CD8-positive, alpha-beta memory T cell (primary cell): ENCODE data around the gene MIB1. TPM values are rescaled to one million over a fixed set of nuclear protein-coding genes. Genes with fewer than 3 reads are reported as not detected.
"Not testable (repeated sequence)": the region's sequence is repeated elsewhere in the genome, so short reads cannot be mapped to it uniquely, and the experiment has no call there.

Source experiments
- CTCF ChIA-PET: fragments of 350-600 bp; sonication (Branson Sonifier 250); formaldehyde crosslinking; loops from one replicate; lab custom pipeline; 2021; ENCODE audit warnings: antibody characterized with exemption; lab: Charles Lee
- POLR2A ChIA-PET: fragments of 350-600 bp; sonication (Branson Sonifier 250); formaldehyde crosslinking; loops from one replicate; lab custom pipeline; 2021; ENCODE audit warnings: antibody characterized with exemption; lab: Charles Lee
- DNase-seq, 5 donors: peaks; one replicate each; pipeline versions ENCODE4 v3.0.0 to v3.0.0-alpha.2; 2020 to 2022; ENCODE audit warnings: mixed read lengths in 1 of 5
- H3K27ac ChIP-seq: one replicate; pipeline ENCODE4 v1.7.0; 2013; ENCODE audit warnings: low read depth, mild to moderate bottlenecking, low read length, moderate library complexity
- H3K27me3 ChIP-seq: 2 replicates; pipeline ENCODE4 v1.7.0; 2013; ENCODE audit warnings: low read length, mild to moderate bottlenecking; ENCODE audit not compliant: insufficient read depth, poor library complexity, severe bottlenecking
- H3K36me3 ChIP-seq: 2 replicates; pipeline ENCODE4 v1.7.0; 2013; ENCODE audit warnings: mild to moderate bottlenecking, low read length, moderate library complexity; ENCODE audit not compliant: insufficient read depth
- H3K4me1 ChIP-seq: 2 replicates; pipeline ENCODE4 v1.7.0; 2013; ENCODE audit warnings: mild to moderate bottlenecking, low read length, moderate library complexity; ENCODE audit not compliant: insufficient read depth
- H3K4me3 ChIP-seq: 2 replicates; pipeline ENCODE4 v1.7.0; 2013; ENCODE audit warnings: mild to moderate bottlenecking, low read length
- H3K9me3 ChIP-seq: 2 replicates; pipeline ENCODE4 v1.7.0; 2013; ENCODE audit warnings: mild to moderate bottlenecking, low read length
- H3K27ac Mint-ChIP-seq, 8 donors: one replicate each; pipeline ENCODE4 v1.8.0; 2020 to 2021; ENCODE audit warnings: mixed read lengths in 8 of 8, mild to moderate bottlenecking in 6 of 8, inconsistent platforms in 3 of 8, moderate library complexity in 3 of 8
- H3K27me3 Mint-ChIP-seq, 2 donors: one replicate each; pipeline ENCODE4 v1.8.0; 2020 to 2021; ENCODE audit warnings: mixed read lengths in 2 of 2, mild to moderate bottlenecking in 1 of 2, moderate library complexity in 1 of 2
- H3K36me3 Mint-ChIP-seq, 3 donors: one replicate each; pipeline ENCODE4 v1.8.0; 2020 to 2021; ENCODE audit warnings: mixed read lengths in 3 of 3, inconsistent platforms in 1 of 3, mild to moderate bottlenecking in 1 of 3
- H3K4me1 Mint-ChIP-seq, 3 donors: one replicate each; pipeline ENCODE4 v1.8.0; 2020 to 2021; ENCODE audit warnings: mixed read lengths in 3 of 3, inconsistent platforms in 1 of 3, mild to moderate bottlenecking in 1 of 3
- H3K4me3 Mint-ChIP-seq, 7 donors: one replicate each; pipeline ENCODE4 v1.8.0; 2020 to 2021; ENCODE audit warnings: mixed read lengths in 7 of 7, mild to moderate bottlenecking in 6 of 7, moderate library complexity in 4 of 7, inconsistent platforms in 2 of 7
- H3K9me3 Mint-ChIP-seq, 5 donors: one replicate each; pipeline ENCODE4 v1.8.0; 2020 to 2022; ENCODE audit warnings: mixed read lengths in 5 of 5, mild to moderate bottlenecking in 3 of 5, moderate library complexity in 2 of 5, inconsistent platforms in 1 of 5
- polyA plus RNA-seq: library from polyadenylated mRNA; unstranded; fragments of 300-500 nt; fragmentation: Illumina TruSeq; gene quantifications from one replicate; pipeline ENCODE4 v1.2.3, GENCODE V29; 2021
- total RNA-seq, 2 experiments: library from RNA; stranded (reverse); gene quantifications; one replicate each; pipeline ENCODE4 v1.2.3, GENCODE V29; 2021

MIB1 gene
- total and polyA plus RNA-seq, 3 experiments from 2014 or later, result 3.8 to 47.0 (median 45.8) TPM

DNA sequence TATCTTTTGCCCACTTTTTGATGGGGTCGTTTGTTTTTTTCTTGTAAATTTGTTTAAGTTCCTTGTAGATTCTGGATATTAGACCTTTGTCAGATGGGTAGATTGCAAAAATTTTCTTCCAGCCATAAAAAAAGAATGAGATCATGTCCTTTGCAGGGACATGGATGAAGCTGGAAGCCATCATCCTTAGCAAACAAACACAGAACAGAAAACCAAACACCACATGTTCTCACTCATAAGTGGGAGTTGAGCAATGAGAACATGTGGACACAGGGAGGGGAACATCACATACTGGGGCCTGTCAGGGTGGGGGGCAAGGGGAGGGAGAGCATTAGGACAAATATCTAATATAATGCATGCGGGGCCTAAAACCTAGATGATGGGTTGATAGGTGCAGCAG is 55.5 kb downstream of the MIB1 start:
- H3K27me3 Mint-ChIP-seq, H3K4me3 Mint-ChIP-seq, H3K9me3 ChIP-seq, H3K36me3 ChIP-seq, H3K9me3 Mint-ChIP-seq, H3K4me3 ChIP-seq, POLR2A ChIA-PET, H3K27me3 ChIP-seq, DNase-seq, H3K4me1 Mint-ChIP-seq, H3K4me1 ChIP-seq, H3K27ac ChIP-seq: not testable (repeated sequence)
- Mint-ChIP-seq H3K36me3 (peaks cover 3 to 54% (median 22%) of the 10 kb centered on the region in 3 donors), H3K27ac (peak overlapping the region in 1 of 8 donors; percentile 86)
- CTCF ChIA-PET, result interaction anchor here (1.2 kb wide), 1 partner anchor 10 kb away, joined by 3 read pairs; no protein-coding TSS in a partner anchor

DNA sequence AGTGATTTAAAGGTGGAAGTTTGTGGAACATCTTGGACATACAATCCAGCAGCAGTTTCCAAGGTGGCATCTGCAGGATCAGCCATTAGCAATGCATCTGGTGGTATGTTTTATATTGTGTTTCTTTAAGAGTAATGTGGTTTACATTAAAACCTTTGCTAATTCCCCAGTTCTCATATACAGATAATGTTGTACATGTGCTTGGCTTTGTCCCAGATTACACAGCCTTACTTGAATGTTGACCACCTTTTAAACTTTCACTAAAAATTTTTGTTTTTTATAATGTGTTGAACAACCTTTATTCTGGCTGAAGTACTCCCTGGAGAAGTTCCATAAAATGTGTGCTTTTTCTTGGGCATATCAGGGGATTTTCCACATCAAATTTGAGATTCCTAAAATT is 57.5 kb downstream of the MIB1 start:
- H3K36me3 ChIP-seq, result no peaks in the 10 kb centered on the region
- no peak overlapping the region for H3K4me3 ChIP-seq
- no peaks in the 10 kb centered on the region for H3K9me3 ChIP-seq
- H3K27ac ChIP-seq, result no peak overlapping the region
- no peaks in the 10 kb centered on the region for H3K4me1 Mint-ChIP-seq
- CTCF ChIA-PET, result no interaction called here
- H3K4me1 ChIP-seq, result no peaks in the 10 kb centered on the region
- H3K27me3 ChIP-seq, result no peaks in the 10 kb centered on the region
- POLR2A ChIA-PET, result no interaction called here
- peak overlapping the region in 1 of 8 donors; percentile 12 for H3K27ac Mint-ChIP-seq
- no peaks in the 10 kb centered on the region for H3K9me3 Mint-ChIP-seq
- H3K36me3 Mint-ChIP-seq, result peaks cover 3 to 54% (median 31%) of the 10 kb centered on the region in 3 donors
- DNase-seq, result no peak
- no peaks in the 10 kb centered on the region for H3K27me3 Mint-ChIP-seq
- H3K4me3 Mint-ChIP-seq, result no peak overlapping the region

DNA sequence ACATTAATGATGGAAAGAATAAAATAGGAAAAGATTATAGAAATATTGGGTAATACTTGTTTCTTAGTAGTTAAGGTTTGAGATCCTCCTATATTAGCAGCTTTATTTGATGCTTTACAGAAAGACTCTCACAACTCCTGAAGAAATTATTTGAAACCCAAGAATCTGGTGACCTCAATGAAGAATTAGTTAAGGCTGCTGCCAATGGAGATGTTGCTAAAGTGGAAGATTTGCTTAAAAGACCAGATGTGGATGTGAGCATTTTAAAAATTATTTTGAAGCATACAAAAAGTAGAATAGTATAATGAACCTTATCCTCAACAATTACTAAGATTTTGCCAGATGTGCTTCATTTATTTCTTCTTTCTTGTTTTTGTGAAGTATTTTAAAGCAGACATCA is 59.1 kb downstream of the MIB1 start:
- Histone ChIP-seq H3K36me3 (no peaks in the 10 kb centered on the region), H3K4me1 (no peaks in the 10 kb centered on the region), H3K27me3 (no peaks in the 10 kb centered on the region), H3K9me3 (no peaks in the 10 kb centered on the region), H3K4me3 (no peak overlapping the region), H3K27ac (no peak overlapping the region)
- Mint-ChIP-seq H3K27ac (peak overlapping the region in 1 of 8 donors; percentile 26), H3K9me3 (no peaks in the 10 kb centered on the region), H3K4me1 (no peaks in the 10 kb centered on the region), H3K4me3 (no peak overlapping the region), H3K27me3 (no peaks in the 10 kb centered on the region), H3K36me3 (peaks cover 8 to 58% (median 37%) of the 10 kb centered on the region in 3 donors)
- ChIA-PET POLR2A (no interaction called here), CTCF (no interaction called here)
- no peak for DNase-seq

DNA sequence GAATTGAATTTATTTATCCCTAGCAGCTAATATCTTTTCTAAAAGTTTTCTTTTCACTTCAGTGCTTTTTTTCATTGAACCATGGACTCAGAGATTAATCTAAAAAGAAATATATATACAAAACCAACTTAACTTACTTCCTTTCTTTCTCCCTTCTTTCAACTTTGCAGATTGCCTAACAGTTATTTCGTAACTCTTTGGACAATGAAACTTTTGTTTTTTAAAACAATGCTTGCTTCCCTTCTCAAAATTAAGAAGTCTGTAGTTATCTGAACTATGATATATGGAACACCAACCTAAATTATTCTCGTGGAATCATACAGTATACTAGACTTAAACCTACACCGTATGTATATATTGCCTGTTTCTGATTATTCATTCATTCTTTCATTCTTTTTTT is 62.9 kb downstream of the MIB1 start:
- no peaks in the 10 kb centered on the region for H3K27me3 ChIP-seq
- no peak overlapping the region for H3K27ac Mint-ChIP-seq
- H3K27ac ChIP-seq, result no peak overlapping the region
- ChIA-PET CTCF (no interaction called here), POLR2A (no interaction called here)
- no peaks in the 10 kb centered on the region for H3K4me1 ChIP-seq
- H3K9me3 ChIP-seq, result no peaks in the 10 kb centered on the region
- no peak overlapping the region for H3K4me3 ChIP-seq
- DNase-seq, result no peak
- H3K9me3 Mint-ChIP-seq, result no peaks in the 10 kb centered on the region
- H3K36me3 Mint-ChIP-seq, result peaks cover 10 to 55% (median 34%) of the 10 kb centered on the region in 3 donors
- H3K4me1 Mint-ChIP-seq, result no peaks in the 10 kb centered on the region
- no peak overlapping the region for H3K4me3 Mint-ChIP-seq
- H3K27me3 Mint-ChIP-seq, result no peaks in the 10 kb centered on the region
- H3K36me3 ChIP-seq, result no peaks in the 10 kb centered on the region

DNA sequence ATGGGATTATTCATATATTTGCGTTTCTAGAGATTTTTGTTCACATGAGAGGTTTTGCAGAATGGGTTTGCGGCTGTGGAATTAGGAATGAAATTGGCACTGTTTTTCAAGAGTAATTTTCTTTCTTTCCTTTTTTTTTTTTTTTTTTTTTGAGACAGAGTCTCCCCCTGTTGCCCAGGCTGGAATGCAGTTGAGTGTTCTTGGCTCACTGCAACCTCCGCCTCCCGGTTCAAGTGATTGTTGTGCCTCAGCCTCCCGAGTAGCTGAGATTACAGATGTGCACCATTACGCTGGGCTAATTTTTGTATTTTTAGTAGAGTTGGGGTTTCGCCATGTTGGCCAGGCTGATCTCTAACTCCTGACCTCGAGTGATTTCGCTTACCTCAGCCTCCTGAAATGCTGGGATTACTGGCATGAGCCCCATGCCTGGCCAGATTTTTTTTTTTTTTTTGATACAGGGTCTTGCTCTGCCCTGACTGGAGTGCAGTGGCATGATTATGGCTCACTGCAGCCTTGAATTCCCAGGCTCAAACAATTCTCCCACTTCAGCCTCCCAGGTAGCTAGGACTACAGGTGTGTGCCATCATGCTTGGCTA is 65.3 kb downstream of the MIB1 start:
- no peak for DNase-seq
- Histone ChIP-seq H3K9me3 (no peaks in the 10 kb centered on the region), H3K4me3 (no peak overlapping the region), H3K36me3 (peaks cover 8% of the 10 kb centered on the region), H3K27me3 (no peaks in the 10 kb centered on the region), H3K27ac (no peak overlapping the region), H3K4me1 (no peaks in the 10 kb centered on the region)
- Mint-ChIP-seq H3K36me3 (peaks cover 27 to 65% (median 42%) of the 10 kb centered on the region in 3 donors), H3K4me3 (no peak overlapping the region), H3K27me3 (no peaks in the 10 kb centered on the region), H3K27ac (no peak overlapping the region), H3K4me1 (no peaks in the 10 kb centered on the region), H3K9me3 (peaks cover 0 to 6% (median 0%) of the 10 kb centered on the region in 5 donors)
- ChIA-PET CTCF (no interaction called here), POLR2A (no interaction called here)

DNA sequence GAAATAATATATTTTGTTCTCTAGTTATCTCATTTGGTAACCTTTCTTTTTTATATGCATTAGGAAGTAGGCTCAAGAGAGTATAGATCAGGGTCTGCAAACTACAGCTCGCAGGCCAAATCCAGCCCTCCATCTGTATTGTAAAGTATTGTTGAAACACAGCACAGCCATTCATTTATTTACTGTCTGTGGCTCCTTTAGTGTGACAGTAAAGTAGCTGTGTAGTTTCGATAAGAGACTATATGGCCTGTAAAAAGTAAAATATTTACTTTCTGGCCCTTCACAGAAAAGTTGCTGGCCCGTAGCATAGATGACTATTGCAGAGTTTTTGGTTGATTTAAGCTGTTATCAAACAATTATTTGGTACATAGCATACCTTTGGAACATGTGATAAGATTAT is 67.6 kb downstream of the MIB1 start:
- Histone ChIP-seq H3K27ac (no peak overlapping the region), H3K36me3 (peaks cover 8% of the 10 kb centered on the region), H3K4me3 (no peak overlapping the region), H3K9me3 (no peaks in the 10 kb centered on the region), H3K4me1 (no peaks in the 10 kb centered on the region), H3K27me3 (no peaks in the 10 kb centered on the region)
- Mint-ChIP-seq H3K4me1 (no peaks in the 10 kb centered on the region), H3K27me3 (no peaks in the 10 kb centered on the region), H3K36me3 (peaks cover 27 to 53% (median 28%) of the 10 kb centered on the region in 3 donors), H3K9me3 (peaks cover 0 to 6% (median 0%) of the 10 kb centered on the region in 5 donors), H3K4me3 (no peak overlapping the region), H3K27ac (no peak overlapping the region)
- no peak for DNase-seq
- ChIA-PET POLR2A (no interaction called here), CTCF (no interaction called here)

DNA sequence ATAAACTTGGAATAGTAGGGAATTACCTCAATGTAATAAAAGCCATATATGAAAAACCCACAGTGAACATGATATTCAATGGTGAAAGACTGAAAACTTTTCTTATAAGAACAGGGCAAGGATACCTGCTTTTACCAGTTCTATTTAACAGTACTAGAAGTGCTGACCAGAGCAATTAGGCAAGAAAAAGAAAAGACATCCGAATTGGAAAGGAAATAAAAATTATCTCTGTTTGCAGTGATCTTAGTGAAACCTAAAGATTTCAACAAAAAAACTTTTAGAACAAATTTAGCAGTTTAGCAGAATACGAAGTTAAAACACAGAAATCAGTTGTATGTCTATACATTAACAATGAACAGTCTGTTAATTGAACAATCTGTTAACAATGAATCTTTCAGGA is 69.1 kb downstream of the MIB1 start:
- peaks cover 22 to 48% (median 23%) of the 10 kb centered on the region in 3 donors for H3K36me3 Mint-ChIP-seq
- peaks cover 0 to 6% (median 0%) of the 10 kb centered on the region in 5 donors for H3K9me3 Mint-ChIP-seq
- Histone ChIP-seq H3K9me3 (no peaks in the 10 kb centered on the region), H3K4me1 (no peaks in the 10 kb centered on the region), H3K36me3 (peaks cover 8% of the 10 kb centered on the region), H3K4me3 (no peak overlapping the region), H3K27me3 (no peaks in the 10 kb centered on the region), H3K27ac (no peak overlapping the region)
- POLR2A ChIA-PET, result no interaction called here
- H3K27me3 Mint-ChIP-seq, result no peaks in the 10 kb centered on the region
- DNase-seq, result no peak
- H3K27ac Mint-ChIP-seq, result peak overlapping the region in 1 of 8 donors; percentile 32
- CTCF ChIA-PET, result no interaction called here
- H3K4me1 Mint-ChIP-seq, result no peaks in the 10 kb centered on the region
- no peak overlapping the region for H3K4me3 Mint-ChIP-seq

DNA sequence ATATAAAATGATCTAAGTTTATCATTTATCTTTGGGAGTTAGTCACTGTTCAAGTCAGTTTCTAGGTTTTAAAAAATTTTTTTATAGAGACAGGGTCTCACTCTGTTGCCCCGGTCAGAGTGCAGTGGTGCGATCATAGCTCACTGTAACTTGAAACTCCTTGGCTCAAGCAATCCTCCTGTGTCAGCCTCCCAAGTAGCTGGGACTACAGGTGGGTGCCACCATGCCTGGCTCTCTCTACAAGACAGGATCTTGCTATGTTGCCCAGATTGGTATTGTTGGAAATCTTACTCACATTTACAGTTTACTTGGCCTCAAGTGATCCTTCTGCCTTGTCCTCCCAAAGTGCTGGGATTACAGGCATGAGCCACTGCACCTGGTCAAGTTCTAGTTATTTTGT is 74.5 kb downstream of the MIB1 start:
- no peak overlapping the region for H3K27ac ChIP-seq
- Mint-ChIP-seq H3K27ac (no peak overlapping the region), H3K4me3 (no peak overlapping the region), H3K9me3 (peaks cover 0 to 3% (median 0%) of the 10 kb centered on the region in 5 donors), H3K4me1 (peaks cover 0 to 5% (median 0%) of the 10 kb centered on the region in 3 donors), H3K27me3 (no peaks in the 10 kb centered on the region), H3K36me3 (peaks cover 12 to 60% (median 22%) of the 10 kb centered on the region in 3 donors)
- DNase-seq, result no peak
- H3K4me3 ChIP-seq, result no peak overlapping the region
- H3K4me1 ChIP-seq, result no peaks in the 10 kb centered on the region
- ChIA-PET CTCF (no interaction called here), POLR2A (no interaction called here)
- no peaks in the 10 kb centered on the region for H3K27me3 ChIP-seq
- no peaks in the 10 kb centered on the region for H3K36me3 ChIP-seq
- H3K9me3 ChIP-seq, result no peaks in the 10 kb centered on the region
